DMS153 (cell line): ENCODE measurements around the gene LLGL2.

Experiments
- DNase-seq: peaks from one replicate; lab custom pipeline; 2025; lab: John Stamatoyannopoulos, UW

LLGL2 gene

GRCh38 chr17:75492555-75493168 is 32.8 kb upstream of the LLGL2 start:
- no peak for DNase-seq

- DNase-seq = no peak
Observed at GRCh38 chr17:75493476-75494129, 31.9 kb upstream of the LLGL2 start.

- DNase-seq = no peak
Observed at GRCh38 chr17:75494326-75494877, 31.1 kb upstream of the LLGL2 start.

GRCh38 chr17:75496005-75496404 is 29.5 kb upstream of the LLGL2 start:
- no peak for DNase-seq

- DNase-seq = no peak
Observed at GRCh38 chr17:75498039-75498725, 27.3 kb upstream of the LLGL2 start.

- no peak for DNase-seq
Observed at GRCh38 chr17:75498726-75499213, 26.7 kb upstream of the LLGL2 start.

GRCh38 chr17:75499313-75500022 is 26.0 kb upstream of the LLGL2 start:
- no peak for DNase-seq

- no peak for DNase-seq
Observed at GRCh38 chr17:75500419-75501216, 24.9 kb upstream of the LLGL2 start.

- no peak for DNase-seq
Observed at GRCh38 chr17:75501378-75502071, 24.0 kb upstream of the LLGL2 start.

- no peak for DNase-seq
Observed at GRCh38 chr17:75502072-75502720, 23.3 kb upstream of the LLGL2 start.

- no peak for DNase-seq
Observed at GRCh38 chr17:75502721-75503329, 22.7 kb upstream of the LLGL2 start.

GRCh38 chr17:75503337-75503950 is 22.1 kb upstream of the LLGL2 start:
- DNase-seq = no peak

- DNase-seq = no peak
Observed at GRCh38 chr17:75503976-75504346, 21.5 kb upstream of the LLGL2 start.

GRCh38 chr17:75504347-75505151 is 20.9 kb upstream of the LLGL2 start:
- no peak for DNase-seq

GRCh38 chr17:75505152-75505409 is 20.4 kb upstream of the LLGL2 start:
- no peak for DNase-seq

GRCh38 chr17:75505640-75506039 is 19.9 kb upstream of the LLGL2 start:
- DNase-seq = no peak

GRCh38 chr17:75506134-75506533 is 19.4 kb upstream of the LLGL2 start:
- DNase-seq = no peak

- no peak for DNase-seq
Observed at GRCh38 chr17:75506888-75507287, 18.6 kb upstream of the LLGL2 start.
